22Rv1 (cell line): Measurements from ENCODE around the gene LAMP1.

ENCODE experiments used
- ZFX ChIP-seq: fragments of 450-650 bp; IDR thresholded peaks from 2 replicates; pipeline ENCODE4 v1.6.1; 2017; ENCODE audit warnings: antibody characterized with exemption, borderline replicate concordance
- TF ChIP-seq, protein P1 (sequence below): fragments of 450-650 bp; IDR thresholded peaks from 2 replicates; pipeline ENCODE4 v1.5.1; 2017; ENCODE audit warnings: mild to moderate bottlenecking

DNA sequence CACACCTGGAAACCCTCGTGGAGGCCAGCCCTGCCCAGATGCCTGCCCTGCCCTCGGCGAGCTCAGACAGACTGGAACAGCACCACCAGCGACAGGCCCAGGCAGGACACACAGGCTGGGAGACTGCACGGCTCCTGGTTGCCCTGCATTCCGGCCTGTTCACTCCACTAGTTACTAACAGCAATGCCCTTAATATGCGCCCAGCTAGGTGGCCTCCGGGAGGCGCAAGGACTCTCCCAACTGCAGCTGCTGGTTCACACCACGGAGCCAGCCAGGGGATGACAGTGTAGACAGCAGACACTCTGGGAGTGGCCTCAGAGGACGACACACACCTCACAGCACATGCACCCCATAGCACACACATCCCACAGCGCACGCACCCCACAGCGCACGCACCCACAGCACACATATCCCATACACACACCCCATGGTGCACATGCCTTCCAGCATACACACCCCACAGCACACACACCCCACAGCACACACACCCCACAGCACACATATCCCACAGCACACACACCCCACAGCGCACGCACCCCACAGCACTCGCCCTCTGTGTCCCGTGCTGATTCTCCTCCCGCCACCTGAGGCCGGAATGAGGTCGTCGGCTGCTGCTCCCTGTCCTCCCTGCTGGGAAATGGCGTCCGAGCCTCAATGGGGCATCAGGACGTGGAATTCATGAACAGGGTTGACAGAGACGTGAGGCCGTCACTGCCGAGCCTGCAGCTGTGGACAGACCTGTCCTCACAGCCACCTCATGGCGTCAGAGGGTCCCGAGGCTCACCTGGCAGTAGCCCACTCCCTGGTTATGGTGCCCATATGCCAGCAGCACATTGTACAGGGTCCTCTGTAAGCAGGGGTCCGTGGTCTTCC lies 53.3 kb downstream of the LAMP1 start:
- TF ChIP-seq, protein P1, sequence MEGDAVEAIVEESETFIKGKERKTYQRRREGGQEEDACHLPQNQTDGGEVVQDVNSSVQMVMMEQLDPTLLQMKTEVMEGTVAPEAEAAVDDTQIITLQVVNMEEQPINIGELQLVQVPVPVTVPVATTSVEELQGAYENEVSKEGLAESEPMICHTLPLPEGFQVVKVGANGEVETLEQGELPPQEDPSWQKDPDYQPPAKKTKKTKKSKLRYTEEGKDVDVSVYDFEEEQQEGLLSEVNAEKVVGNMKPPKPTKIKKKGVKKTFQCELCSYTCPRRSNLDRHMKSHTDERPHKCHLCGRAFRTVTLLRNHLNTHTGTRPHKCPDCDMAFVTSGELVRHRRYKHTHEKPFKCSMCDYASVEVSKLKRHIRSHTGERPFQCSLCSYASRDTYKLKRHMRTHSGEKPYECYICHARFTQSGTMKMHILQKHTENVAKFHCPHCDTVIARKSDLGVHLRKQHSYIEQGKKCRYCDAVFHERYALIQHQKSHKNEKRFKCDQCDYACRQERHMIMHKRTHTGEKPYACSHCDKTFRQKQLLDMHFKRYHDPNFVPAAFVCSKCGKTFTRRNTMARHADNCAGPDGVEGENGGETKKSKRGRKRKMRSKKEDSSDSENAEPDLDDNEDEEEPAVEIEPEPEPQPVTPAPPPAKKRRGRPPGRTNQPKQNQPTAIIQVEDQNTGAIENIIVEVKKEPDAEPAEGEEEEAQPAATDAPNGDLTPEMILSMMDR, result no peak
- TF ChIP-seq ZFX, result no peak
